ENCODE results near the gene ZNF225. TPM values are rescaled to one million over a fixed set of nuclear protein-coding genes. Genes with fewer than 3 reads are reported as not detected.

Gene ZNF225
- total and polyA plus RNA-seq, 9 of the 15 experiments (the other 6 are each of a cell fraction or from before 2014, with no cell fraction given): 1.4 to 4.2 (median 2.2) TPM

GRCh38 chr19:44071824-44072542 is 41.2 kb upstream of the ZNF225 start, which contains the start of gene ZNF284 (continued):
- no peak for TF ChIP-seq KAT7 (CRISPR knock-in tag; IDR thresholded peaks at IDR 0.05; ENCODE audit: borderline replicate concordance)
- no peak for TF ChIP-seq ZFPM2 (CRISPR knock-in tag; IDR thresholded peaks at IDR 0.05)
- TF ChIP-seq ZNF699 (CRISPR knock-in tag; IDR thresholded peaks at IDR 0.05; ENCODE audit: insufficient replicate concordance): no peak
- TF ChIP-seq ZNF197 (CRISPR knock-in tag; IDR thresholded peaks at IDR 0.05; ENCODE audit: low read depth): peak; percentile 49; the same call in 1 of the 2 replicates
- peak; percentile 71 for TF ChIP-seq GMEB1 (CRISPR knock-in tag; IDR thresholded peaks at IDR 0.05)
- TF ChIP-seq SMARCA5 (IDR thresholded peaks at IDR 0.05): no peak
- no peak for TF ChIP-seq RHOXF2B (CRISPR knock-in tag; conservative IDR thresholded peaks at IDR 0.05)
- TF ChIP-seq HBP1 (CRISPR knock-in tag; IDR thresholded peaks at IDR 0.05): no peak
- TF ChIP-seq ZNF707 (CRISPR knock-in tag; conservative IDR thresholded peaks at IDR 0.05): no peak
- no peak for TF ChIP-seq ELK1 (CRISPR knock-in tag; IDR thresholded peaks at IDR 0.05)
- TF ChIP-seq RNF219 (CRISPR knock-in tag; IDR thresholded peaks at IDR 0.05): no peak
- TF ChIP-seq ELF1 (tag; IDR thresholded peaks at IDR 0.05): peak; percentile 94
- TF ChIP-seq NCOA6 (IDR thresholded peaks at IDR 0.05): no peak
- no peak for TF ChIP-seq ILK (tag; IDR thresholded peaks at IDR 0.05; ENCODE audit: borderline replicate concordance, low read depth)
- peak; percentile 69; the same call in 1 of the 2 replicates for TF ChIP-seq CREB3L1 (IDR thresholded peaks at IDR 0.05; ENCODE audit: borderline replicate concordance, low read depth)
- TF ChIP-seq SMAD3 (CRISPR knock-in tag; conservative IDR thresholded peaks at IDR 0.05): no peak
- peak; percentile 89 for TF ChIP-seq CXXC5 (CRISPR knock-in tag; IDR thresholded peaks at IDR 0.05)
- TF ChIP-seq SIX5 (IDR thresholded peaks at IDR 0.05; ENCODE audit: borderline replicate concordance in 1 of 2, insufficient read depth in 1 of 2, low read depth in 1 of 2, low read length in 2 of 2): peak; percentile 71 to 76

Data from K562 (cell line).